Progenitor cell of endocrine pancreas (in vitro differentiated cells): ENCODE measurements around the gene HOXA5. TPM values are rescaled to one million over a fixed set of nuclear protein-coding genes. Genes with fewer than 3 reads are reported as not detected.
A peak's percentile ranks its signal among the peaks of the same experiment; 100 is the strongest.

Source experiments
- DNase-seq: peaks from one replicate; pipeline ENCODE4 v3.0.0; 2021; ENCODE audit warnings: low spot score; ENCODE audit not compliant: unreplicated experiment
- H3K27ac Mint-ChIP-seq: 2 replicates; pipeline ENCODE4 v1.8.0; 2021; ENCODE audit warnings: mild to moderate bottlenecking, moderate library complexity, mixed read lengths
- H3K27me3 Mint-ChIP-seq: 2 replicates; pipeline ENCODE4 v1.8.0; 2021; ENCODE audit warnings: mixed read lengths
- H3K36me3 Mint-ChIP-seq: 2 replicates; pipeline ENCODE4 v1.8.0; 2022; ENCODE audit warnings: mixed read lengths; ENCODE audit not compliant: insufficient read depth
- H3K4me1 Mint-ChIP-seq: 2 replicates; pipeline ENCODE4 v1.8.0; 2021; ENCODE audit warnings: low read depth, mixed read lengths
- H3K4me3 Mint-ChIP-seq: 2 replicates; pipeline ENCODE4 v1.8.0; 2021; ENCODE audit warnings: low read depth, mild to moderate bottlenecking, moderate library complexity, mixed read lengths
- H3K9me3 Mint-ChIP-seq: 2 replicates; pipeline ENCODE4 v1.8.0; 2021; ENCODE audit warnings: low read depth, mixed read lengths
- total RNA-seq: library from RNA; stranded (reverse); gene quantifications from 2 replicates; pipeline ENCODE4 v1.2.1, GENCODE V29; 2021
- TF ChIP-seq, protein P1 (sequence below): fragments of 200-600 bp; sonication (generic); IDR thresholded peaks from one replicate; pipeline ENCODE4 v1.5.0; 2021; ENCODE audit warnings: antibody characterized with exemption, mild to moderate bottlenecking; ENCODE audit not compliant: unreplicated experiment

Gene HOXA5
- total RNA-seq, 1 donor from 2014 or later: 12.6 TPM

DNA sequence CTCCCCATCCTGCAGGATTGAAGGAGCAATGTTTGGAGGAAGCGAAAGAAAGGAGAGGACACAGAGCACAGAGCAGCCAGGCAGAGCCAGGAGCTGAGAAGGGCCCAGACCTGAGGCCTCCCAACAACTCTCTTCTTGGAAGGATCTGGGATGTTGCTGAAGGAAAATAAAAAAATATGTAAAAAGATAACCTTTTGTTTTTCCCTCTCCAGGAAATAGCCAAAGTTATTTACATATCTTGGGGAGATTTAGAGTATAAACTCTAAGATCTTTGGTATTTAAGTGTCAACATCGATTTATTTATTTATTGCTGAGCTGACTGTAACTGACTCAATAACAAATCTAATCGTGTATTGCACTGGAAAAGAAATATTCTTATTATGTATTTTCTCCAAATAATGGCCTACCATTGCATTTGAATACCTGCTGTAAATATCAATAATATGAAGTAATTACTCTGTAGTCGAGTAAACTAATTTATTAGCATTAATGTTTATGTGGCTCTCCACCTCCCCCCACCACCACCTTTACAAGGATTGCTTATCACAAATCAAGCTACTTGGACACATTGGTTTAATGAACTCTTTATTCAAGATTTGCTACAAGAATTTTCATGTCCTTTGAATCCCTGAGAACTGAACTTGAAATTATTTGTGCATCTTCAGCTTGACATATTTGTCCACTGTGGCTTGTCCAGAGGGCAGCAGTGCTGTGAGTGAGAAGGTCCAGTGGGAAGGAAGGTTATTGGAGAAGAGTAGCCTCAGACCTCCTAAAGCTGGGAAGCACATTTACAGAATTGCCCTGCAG, 43.4 kb upstream of the HOXA5 start:
- DNase-seq: no peak
- no peak overlapping the region for H3K4me3 Mint-ChIP-seq
- H3K4me1 Mint-ChIP-seq: peaks cover 6% of the 10 kb centered on the region

DNA sequence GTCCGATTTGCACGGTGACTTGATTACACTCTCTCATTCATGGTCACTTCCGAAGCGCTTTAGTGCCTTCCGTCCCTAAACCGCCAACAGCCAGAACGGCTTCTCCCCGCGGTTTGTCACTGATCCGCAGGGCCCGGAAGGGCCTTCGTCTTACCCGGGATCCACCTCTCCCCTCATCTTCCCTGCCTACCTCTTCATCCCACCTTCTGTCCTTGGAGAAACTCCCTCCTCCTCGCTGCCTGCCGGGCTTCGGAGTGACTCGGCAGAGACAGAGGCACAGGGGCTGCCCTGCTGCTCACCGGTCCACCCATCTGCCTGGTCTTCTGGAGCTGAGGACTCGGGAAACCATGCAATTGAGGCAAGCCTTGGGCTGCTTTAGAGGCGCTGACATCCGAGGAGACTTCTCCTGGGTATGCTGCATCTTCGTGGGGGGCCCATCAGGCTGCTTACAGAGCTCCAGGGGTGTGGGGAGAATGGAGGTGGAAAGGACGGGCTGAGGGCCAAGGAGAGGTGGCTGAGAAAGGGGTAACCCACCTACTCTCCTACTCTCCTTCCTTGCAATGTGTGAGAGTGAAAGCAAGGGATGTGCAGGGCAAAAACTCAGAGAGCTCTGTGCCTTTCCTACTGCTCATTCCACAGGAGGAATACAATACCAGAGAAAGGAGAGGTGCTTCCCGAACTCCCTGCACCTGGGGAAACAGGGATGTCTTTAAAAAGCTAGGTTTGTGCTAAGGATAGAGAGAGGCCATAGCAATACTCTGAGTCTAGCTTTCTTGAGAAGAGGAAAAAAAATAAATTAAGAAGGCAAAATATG, 42.6 kb upstream of the HOXA5 start:
- TF ChIP-seq, protein P1, sequence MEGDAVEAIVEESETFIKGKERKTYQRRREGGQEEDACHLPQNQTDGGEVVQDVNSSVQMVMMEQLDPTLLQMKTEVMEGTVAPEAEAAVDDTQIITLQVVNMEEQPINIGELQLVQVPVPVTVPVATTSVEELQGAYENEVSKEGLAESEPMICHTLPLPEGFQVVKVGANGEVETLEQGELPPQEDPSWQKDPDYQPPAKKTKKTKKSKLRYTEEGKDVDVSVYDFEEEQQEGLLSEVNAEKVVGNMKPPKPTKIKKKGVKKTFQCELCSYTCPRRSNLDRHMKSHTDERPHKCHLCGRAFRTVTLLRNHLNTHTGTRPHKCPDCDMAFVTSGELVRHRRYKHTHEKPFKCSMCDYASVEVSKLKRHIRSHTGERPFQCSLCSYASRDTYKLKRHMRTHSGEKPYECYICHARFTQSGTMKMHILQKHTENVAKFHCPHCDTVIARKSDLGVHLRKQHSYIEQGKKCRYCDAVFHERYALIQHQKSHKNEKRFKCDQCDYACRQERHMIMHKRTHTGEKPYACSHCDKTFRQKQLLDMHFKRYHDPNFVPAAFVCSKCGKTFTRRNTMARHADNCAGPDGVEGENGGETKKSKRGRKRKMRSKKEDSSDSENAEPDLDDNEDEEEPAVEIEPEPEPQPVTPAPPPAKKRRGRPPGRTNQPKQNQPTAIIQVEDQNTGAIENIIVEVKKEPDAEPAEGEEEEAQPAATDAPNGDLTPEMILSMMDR: no peak
- Mint-ChIP-seq H3K36me3 (no peaks in the 10 kb centered on the region), H3K27ac (no peak overlapping the region), H3K9me3 (no peaks in the 10 kb centered on the region), H3K4me1 (peaks cover 6% of the 10 kb centered on the region), H3K4me3 (no peak overlapping the region), H3K27me3 (peaks cover 99% of the 10 kb centered on the region)
- DNase-seq: no peak

More for the DNA sequence above, 43.4 kb upstream of the HOXA5 start:
- Mint-ChIP-seq H3K9me3 (no peaks in the 10 kb centered on the region), H3K27me3 (peaks cover 99% of the 10 kb centered on the region), H3K27ac (no peak overlapping the region), H3K36me3 (no peaks in the 10 kb centered on the region)
- TF ChIP-seq, protein P1: no peak

DNA sequence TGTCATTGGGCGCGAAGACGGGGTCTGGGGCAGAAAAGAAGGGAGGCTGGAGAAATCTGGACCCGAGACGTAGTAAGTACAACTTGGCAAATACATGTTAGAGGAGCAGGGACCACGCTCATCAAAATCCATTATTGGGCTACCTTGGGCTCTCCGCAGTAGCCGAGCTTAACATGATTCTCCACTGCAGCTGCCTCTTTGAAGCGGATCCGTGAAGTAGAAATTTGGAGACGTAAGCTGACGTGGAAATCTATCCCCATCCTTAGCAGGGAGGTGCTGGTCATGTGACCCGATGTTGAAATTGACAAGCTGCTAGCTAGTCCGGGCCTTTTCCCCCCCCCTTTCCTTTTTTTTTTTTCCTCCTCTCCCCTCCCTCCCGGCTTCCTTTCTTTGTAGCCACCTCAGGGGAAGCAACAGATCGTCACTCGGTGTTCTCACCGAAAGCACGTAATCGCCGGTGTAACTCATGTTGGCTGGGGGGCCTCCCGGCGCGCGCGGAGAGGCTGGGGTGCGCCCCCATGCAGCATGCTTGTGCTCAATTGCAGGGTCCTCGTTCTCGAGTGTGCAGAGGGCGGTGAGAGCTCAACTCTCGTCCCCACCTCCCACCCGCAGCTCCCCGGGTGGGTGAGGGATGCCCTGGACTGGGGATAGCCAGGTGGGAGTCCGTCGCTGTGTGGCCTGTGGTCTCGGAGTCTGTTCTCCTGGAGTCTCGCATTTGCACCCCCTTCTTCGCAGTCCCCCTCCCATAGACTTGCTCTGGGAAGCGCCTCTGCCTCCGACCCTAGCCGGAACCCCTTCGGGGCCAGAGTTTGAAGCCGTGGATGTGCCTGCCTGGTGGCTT, 41.8 kb upstream of the HOXA5 start, which contains the start of gene HOXA11:
Gene HOXA11 (minus strand): TSS at position 220 of the 841 bp plus-strand sequence. CDS start 88 bp downstream, at position 132.
- Mint-ChIP-seq H3K27me3 (peaks cover 99% of the 10 kb centered on the region), H3K27ac (no peak within 1 kb of the TSS)

DNA sequence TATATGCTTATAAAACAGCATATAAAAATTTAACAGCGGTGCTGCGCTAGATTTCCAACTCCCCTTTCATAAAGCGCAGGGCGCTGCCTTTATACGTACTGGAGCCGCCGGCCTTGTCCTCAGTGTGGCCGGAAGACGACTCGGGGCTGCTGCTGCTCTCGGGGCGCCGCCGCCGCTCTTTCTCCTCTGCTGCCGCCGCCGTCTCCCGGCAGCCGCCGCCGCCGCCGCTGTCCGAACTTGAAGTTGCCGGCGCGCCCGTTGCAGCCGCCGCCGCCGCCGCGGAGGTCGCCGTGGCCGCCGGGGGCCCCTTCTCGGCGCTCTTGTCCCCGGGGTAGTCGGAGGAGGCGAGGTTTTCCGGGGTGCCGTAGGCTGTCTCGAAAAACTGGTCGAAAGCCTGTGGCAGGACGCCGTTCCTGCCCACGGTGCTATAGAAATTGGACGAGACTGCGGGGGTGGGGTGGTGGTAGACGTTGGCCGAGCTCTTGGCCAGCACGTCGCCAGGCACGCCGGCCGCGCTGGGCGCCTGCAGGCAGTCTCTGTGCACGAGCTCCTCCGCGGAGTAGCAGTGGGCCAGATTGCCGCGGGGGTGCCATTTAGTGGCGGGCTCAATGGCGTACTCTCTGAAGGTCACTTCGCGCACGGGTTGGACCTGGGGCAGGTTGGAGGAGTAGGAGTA, 41.0 kb upstream of the HOXA5 start:
- Mint-ChIP-seq H3K9me3 (no peaks in the 10 kb centered on the region), H3K27ac (no peak overlapping the region), H3K4me1 (peaks cover 11% of the 10 kb centered on the region), H3K4me3 (peak overlapping the region; percentile 38), H3K36me3 (no peaks in the 10 kb centered on the region), H3K27me3 (peaks cover 99% of the 10 kb centered on the region)
- TF ChIP-seq, protein P1: no peak
- no peak for DNase-seq

More for the DNA sequence above, 41.8 kb upstream of the HOXA5 start, which contains the start of gene HOXA11:
- TF ChIP-seq, protein P1: no peak
- DNase-seq: no peak
- H3K4me3 Mint-ChIP-seq: peak within 1 kb of the TSS; percentile 38
- peaks cover 8% of the 10 kb centered on the region for H3K4me1 Mint-ChIP-seq
- H3K9me3 Mint-ChIP-seq: no peaks in the 10 kb centered on the region
- no peaks in the 10 kb centered on the region for H3K36me3 Mint-ChIP-seq
